Measurements from ENCODE around the gene CAPRIN2.

Gene CAPRIN2

GRCh38 chr12:30754750-30755394, at the start of gene CAPRIN2:
TSS of gene CAPRIN2 (minus strand) at chr12:30754951. CDS start at chr12:30753520, 1,431 bp downstream.
- peak; percentile 87 to 91 for DNase-seq (ENCODE audit: low read depth in 1 of 2, low spot score in 1 of 2)

- no peak for DNase-seq (ENCODE audit: low read depth in 1 of 2, low spot score in 1 of 2)
Measured at GRCh38 chr12:30797689-30798088, 42.9 kb upstream of the CAPRIN2 start.

- DNase-seq (ENCODE audit: low read depth in 1 of 2, low spot score in 1 of 2): no peak
Measured at GRCh38 chr12:30796891-30797371, 42.2 kb upstream of the CAPRIN2 start.

GRCh38 chr12:30796313-30796780, 41.6 kb upstream of the CAPRIN2 start:
- no peak for DNase-seq (ENCODE audit: low read depth in 1 of 2, low spot score in 1 of 2)

- no peak for DNase-seq (ENCODE audit: low read depth in 1 of 2, low spot score in 1 of 2)
Measured at GRCh38 chr12:30795410-30796312, 40.9 kb upstream of the CAPRIN2 start.

GRCh38 chr12:30794591-30795409, 40.0 kb upstream of the CAPRIN2 start:
- DNase-seq (ENCODE audit: low read depth in 1 of 2, low spot score in 1 of 2): no peak

- DNase-seq (ENCODE audit: low read depth in 1 of 2, low spot score in 1 of 2): no peak
Measured at GRCh38 chr12:30794020-30794419, 39.3 kb upstream of the CAPRIN2 start.

GRCh38 chr12:30792648-30793499, 38.1 kb upstream of the CAPRIN2 start:
- no peak for DNase-seq (ENCODE audit: low read depth in 1 of 2, low spot score in 1 of 2)

GRCh38 chr12:30792085-30792484, 37.3 kb upstream of the CAPRIN2 start:
- DNase-seq (ENCODE audit: low read depth in 1 of 2, low spot score in 1 of 2): no peak

GRCh38 chr12:30788754-30789153, 34.0 kb upstream of the CAPRIN2 start:
- DNase-seq (ENCODE audit: low read depth in 1 of 2, low spot score in 1 of 2): no peak

GRCh38 chr12:30785630-30786029, 30.9 kb upstream of the CAPRIN2 start:
- no peak for DNase-seq (ENCODE audit: low read depth in 1 of 2, low spot score in 1 of 2)

- no peak for DNase-seq (ENCODE audit: low read depth in 1 of 2, low spot score in 1 of 2)
Measured at GRCh38 chr12:30784508-30784907, 29.8 kb upstream of the CAPRIN2 start.

- DNase-seq (ENCODE audit: low read depth in 1 of 2, low spot score in 1 of 2): no peak
Measured at GRCh38 chr12:30783946-30784345, 29.2 kb upstream of the CAPRIN2 start.

- DNase-seq (ENCODE audit: low read depth in 1 of 2, low spot score in 1 of 2): no peak
Measured at GRCh38 chr12:30782316-30783173, 27.8 kb upstream of the CAPRIN2 start.

GRCh38 chr12:30779578-30779977, 24.8 kb upstream of the CAPRIN2 start:
- DNase-seq (ENCODE audit: low read depth in 1 of 2, low spot score in 1 of 2): no peak

- DNase-seq (ENCODE audit: low read depth in 1 of 2, low spot score in 1 of 2): no peak
Measured at GRCh38 chr12:30779178-30779577, 24.4 kb upstream of the CAPRIN2 start.

GRCh38 chr12:30774599-30774998, 19.8 kb upstream of the CAPRIN2 start:
- no peak for DNase-seq (ENCODE audit: low read depth in 1 of 2, low spot score in 1 of 2)

- DNase-seq (ENCODE audit: low read depth in 1 of 2, low spot score in 1 of 2): no peak
Measured at GRCh38 chr12:30769802-30770201, 15.1 kb upstream of the CAPRIN2 start.

GRCh38 chr12:30764251-30764650, 9.5 kb upstream of the CAPRIN2 start:
- DNase-seq (ENCODE audit: low read depth in 1 of 2, low spot score in 1 of 2): no peak

Data from activated T-helper 1 cell treated with anti-CD3 and anti-CD28 coated beads, Interleukin-2, amount 50 U/mL, for 16 hours (primary cell).